PC-9 (cell line): Measurements from ENCODE around the gene STK24. TPM values are rescaled to one million over a fixed set of nuclear protein-coding genes. Genes with fewer than 3 reads are reported as not detected.

Experiments
- BruUV-seq: library from RNA; stranded (reverse); fragments of 400-500 nt; replicated peaks from 2 replicates; lab custom pipeline; 2021; lab: Mats Ljungman, UMichigan
- CTCF ChIA-PET: fragments of 300-600 bp; sonication (Branson Sonifier 250); formaldehyde crosslinking; loops from one replicate; lab custom pipeline; 2022; ENCODE audit warnings: antibody characterized with exemption; lab: Charles Lee
- POLR2A ChIA-PET: fragments of 300-600 bp; sonication (Branson Sonifier 250); formaldehyde crosslinking; loops from one replicate; lab custom pipeline; 2022; ENCODE audit warnings: antibody characterized with exemption; ENCODE audit not compliant: unreplicated experiment; lab: Charles Lee
- DNase-seq, 2 experiments: peaks; one replicate each; pipeline versions ENCODE4 v3.0.0 to v3.0.0-alpha.2; 2015 to 2022; ENCODE audit warnings: mixed read lengths in 1 of 2
- H2AFZ ChIP-seq: fragments of 200-600 bp; sonication (generic); 2 replicates; pipeline ENCODE4 v1.8.1; 2017; ENCODE audit warnings: antibody characterized with exemption
- H3F3A ChIP-seq: fragments of 200-600 bp; sonication (generic); 2 replicates; pipeline ENCODE4 v1.8.1; 2017; ENCODE audit warnings: antibody characterized with exemption, mild to moderate bottlenecking, low read depth; ENCODE audit not compliant: insufficient read depth
- H3K27ac ChIP-seq: fragments of 200-600 bp; sonication (generic); 2 replicates; pipeline ENCODE4 v1.6.1; 2016; ENCODE audit warnings: mixed run types
- H3K27me3 ChIP-seq: fragments of 200-600 bp; sonication (generic); 2 replicates; pipeline ENCODE4 v1.6.1; 2016; ENCODE audit warnings: low read depth, mixed run types; ENCODE audit not compliant: insufficient read depth
- H3K36me3 ChIP-seq: fragments of 200-600 bp; sonication (generic); 2 replicates; pipeline ENCODE4 v1.6.1; 2016; ENCODE audit warnings: low read depth, mixed run types
- H3K4me1 ChIP-seq: fragments of 200-600 bp; sonication (generic); replicated peaks from 2 replicates; pipeline ENCODE4 v1.6.1; 2016; ENCODE audit warnings: mixed run types; ENCODE audit not compliant: insufficient read depth
- H3K4me2 ChIP-seq: fragments of 200-600 bp; sonication (generic); 2 replicates; pipeline ENCODE4 v1.6.1; 2017; ENCODE audit warnings: mixed run types
- H3K4me3 ChIP-seq: fragments of 200-600 bp; sonication (generic); 2 replicates; pipeline ENCODE4 v1.6.1; 2016; ENCODE audit warnings: mixed run types
- H3K79me2 ChIP-seq: fragments of 200-600 bp; sonication (generic); 2 replicates; pipeline ENCODE4 v1.6.1; 2017; ENCODE audit warnings: low read depth, mixed run types
- H3K9me2 ChIP-seq: fragments of 200-600 bp; sonication (generic); 2 replicates; pipeline ENCODE4 v1.8.1; 2017; ENCODE audit warnings: mild to moderate bottlenecking; ENCODE audit not compliant: insufficient read depth
- H3K9me3 ChIP-seq: fragments of 200-600 bp; sonication (generic); 2 replicates; pipeline ENCODE4 v1.8.1; 2016; ENCODE audit warnings: low read depth; ENCODE audit not compliant: insufficient read depth
- H4K20me1 ChIP-seq: fragments of 200-600 bp; sonication (generic); 2 replicates; pipeline ENCODE4 v1.8.1; 2017; ENCODE audit not compliant: insufficient read depth
- CTCF ChIP-seq: fragments of 200-600 bp; sonication (generic); conservative IDR thresholded peaks from 2 replicates; pipeline ENCODE4 v1.6.1; 2017; ENCODE audit warnings: mixed run types, antibody characterized with exemption, mild to moderate bottlenecking, moderate library complexity
- EZH2 ChIP-seq: fragments of 200-600 bp; sonication (generic); IDR thresholded peaks from 2 replicates; pipeline ENCODE4 v1.8.0; 2017; ENCODE audit warnings: antibody characterized with exemption, low read depth
- intact Hi-C: fragments of 100-400 bp; cut with micrococcal nuclease; formaldehyde crosslinking; loops from one replicate; pipeline ENCODE4 v1.10.0; 2022; ENCODE audit not compliant: unreplicated experiment
- total RNA-seq: library from RNA; stranded (reverse); gene quantifications from 2 replicates; pipeline ENCODE4 v1.2.3, GENCODE V29; 2021

STK24 gene
- total RNA-seq, 1 experiment from 2014 or later = 134 TPM

- POLR2A ChIA-PET = no interaction called here
- BruUV-seq = no TSS peak
Measured at GRCh38 chr13:98532254-98532653, 44.7 kb downstream of the STK24 start.

GRCh38 chr13:98530217-98530616 is 46.7 kb downstream of the STK24 start:
- H3K27ac ChIP-seq = no peak overlapping the region
- ChIA-PET POLR2A (no interaction called here), CTCF (no interaction called here)
- no TSS peak for BruUV-seq
- H3K9me2 ChIP-seq = no peaks in the 10 kb centered on the region
- H3F3A ChIP-seq = no peaks in the 10 kb centered on the region; the same call in 1 of the 2 replicates
- H3K27me3 ChIP-seq = no peaks in the 10 kb centered on the region
- H3K36me3 ChIP-seq = no peaks in the 10 kb centered on the region
- no peaks in the 10 kb centered on the region for H3K9me3 ChIP-seq
- H2AFZ ChIP-seq = no peak overlapping the region
- DNase-seq = no peak
- intact Hi-C loops = no loop called here
- peaks cover 96% of the 10 kb centered on the region for H4K20me1 ChIP-seq
- no peak overlapping the region for H3K4me3 ChIP-seq
- H3K4me2 ChIP-seq = no peak overlapping the region
- peaks cover 17% of the 10 kb centered on the region for H3K4me1 ChIP-seq
- H3K79me2 ChIP-seq = peaks cover 99% of the 10 kb centered on the region
- TF ChIP-seq CTCF (no peak), EZH2 (no peak)

More at GRCh38 chr13:98532254-98532653, 44.7 kb downstream of the STK24 start:
- H3K9me2 ChIP-seq = no peaks in the 10 kb centered on the region
- H3F3A ChIP-seq = peaks cover 12% of the 10 kb centered on the region; the same call in 1 of the 2 replicates
- intact Hi-C loops = no loop called here
- peaks cover 23% of the 10 kb centered on the region for H3K4me1 ChIP-seq
- H2AFZ ChIP-seq = no peak overlapping the region
- H3K4me3 ChIP-seq = no peak overlapping the region
- TF ChIP-seq EZH2 = no peak
- TF ChIP-seq CTCF = no peak
- peaks cover 91% of the 10 kb centered on the region for H4K20me1 ChIP-seq
- H3K4me2 ChIP-seq = no peak overlapping the region
- no peaks in the 10 kb centered on the region for H3K36me3 ChIP-seq
- no peaks in the 10 kb centered on the region for H3K27me3 ChIP-seq
- DNase-seq = no peak
- CTCF ChIA-PET = no interaction called here
- H3K27ac ChIP-seq = no peak overlapping the region
- H3K9me3 ChIP-seq = no peaks in the 10 kb centered on the region
- peaks cover 99% of the 10 kb centered on the region for H3K79me2 ChIP-seq

- CTCF ChIA-PET = no interaction called here
- Histone ChIP-seq H3F3A (peaks cover 5% of the 10 kb centered on the region; the same call in 1 of the 2 replicates), H3K4me3 (no peak overlapping the region), H2AFZ (no peak overlapping the region), H3K9me2 (no peaks in the 10 kb centered on the region), H3K4me2 (no peak overlapping the region), H3K27ac (no peak overlapping the region), H3K36me3 (no peaks in the 10 kb centered on the region), H3K27me3 (no peaks in the 10 kb centered on the region), H3K9me3 (no peaks in the 10 kb centered on the region), H3K79me2 (peaks cover 100% of the 10 kb centered on the region), H4K20me1 (peaks cover 97% of the 10 kb centered on the region), H3K4me1 (peaks cover 9% of the 10 kb centered on the region)
- TF ChIP-seq CTCF (no peak), EZH2 (no peak)
- no TSS peak for BruUV-seq
- intact Hi-C loops = no loop called here
- no peak for DNase-seq
- POLR2A ChIA-PET = no interaction called here
Measured at GRCh38 chr13:98529171-98529570, 47.7 kb downstream of the STK24 start.
